SKM-1 treated with dmso at 0.1 percent for 144 hours (cell line): ENCODE measurements around the gene NAA25.

Experiments used
- DNase-seq: peaks from one replicate; lab custom pipeline; 2025; ENCODE audit not compliant: unreplicated experiment; lab: John Stamatoyannopoulos, UW

Gene NAA25

GRCh38 chr12:112108202-112109079, at the start of gene NAA25:
Gene NAA25, minus strand, starts transcription at chr12:112108783. Its CDS starts 10 bp downstream, at chr12:112108773.
- peak; percentile 36 for DNase-seq

GRCh38 chr12:112153893-112154219, 45.3 kb upstream of the NAA25 start:
- no peak for DNase-seq

- no peak for DNase-seq
Observed at GRCh38 chr12:112153181-112153892, 44.8 kb upstream of the NAA25 start.

- no peak for DNase-seq
Observed at GRCh38 chr12:112151766-112152541, 43.4 kb upstream of the NAA25 start.

- no peak for DNase-seq
Observed at GRCh38 chr12:112149596-112149995, 41.0 kb upstream of the NAA25 start.

- DNase-seq, result no peak
Observed at GRCh38 chr12:112148031-112148513, 39.5 kb upstream of the NAA25 start.

DNA sequence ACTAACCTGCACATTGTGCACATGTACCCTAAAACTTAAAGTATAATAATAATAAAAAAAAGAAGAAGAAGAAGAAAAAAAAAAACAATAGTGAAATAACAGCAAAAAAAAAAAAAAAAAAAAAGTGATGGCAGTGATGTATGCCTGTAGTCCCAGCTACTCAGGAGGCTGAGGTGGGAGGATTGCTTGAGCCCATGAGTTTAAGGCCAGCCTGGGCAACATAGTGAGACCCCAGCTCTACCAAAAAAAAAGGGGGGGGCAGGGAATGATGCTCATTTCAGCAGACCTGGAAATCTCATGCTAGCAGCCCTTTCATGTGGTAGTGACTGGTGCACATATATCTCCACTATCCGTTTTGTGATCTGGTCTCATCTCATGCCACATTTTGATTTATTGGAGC, 37.5 kb upstream of the NAA25 start:
- no peak for DNase-seq

- peak; percentile 48 for DNase-seq
Observed at GRCh38 chr12:112140728-112141127, 32.1 kb upstream of the NAA25 start.

DNA sequence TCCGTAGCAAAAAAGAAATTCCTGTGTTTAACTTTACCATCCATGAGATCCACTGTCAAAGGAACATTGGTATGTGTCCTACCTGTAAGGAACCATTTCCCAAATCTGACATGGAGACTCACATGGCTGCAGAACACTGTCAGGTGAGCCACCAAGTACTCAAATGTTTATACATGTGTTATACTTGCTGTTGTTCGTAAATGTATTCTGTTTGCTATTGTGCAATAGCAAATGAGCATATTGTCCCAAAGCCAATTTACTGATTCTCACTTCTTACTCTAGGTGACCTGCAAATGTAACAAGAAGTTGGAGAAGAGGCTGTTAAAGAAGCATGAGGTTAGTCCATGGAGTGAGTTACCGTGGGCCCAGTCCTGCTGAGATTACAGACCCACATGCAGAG, 26.1 kb upstream of the NAA25 start:
- DNase-seq, result no peak

- DNase-seq, result no peak
Observed at GRCh38 chr12:112133418-112133817, 24.8 kb upstream of the NAA25 start.

GRCh38 chr12:112131686-112132085, 23.1 kb upstream of the NAA25 start:
- DNase-seq, result no peak

- peak; percentile 0 for DNase-seq
Observed at GRCh38 chr12:112130441-112130998, 21.9 kb upstream of the NAA25 start.

- no peak for DNase-seq
Observed at GRCh38 chr12:112126911-112127310, 18.3 kb upstream of the NAA25 start.

GRCh38 chr12:112126000-112126438, 17.4 kb upstream of the NAA25 start:
- DNase-seq, result no peak

- peak; percentile 59 for DNase-seq
Observed at GRCh38 chr12:112125250-112125999, 16.8 kb upstream of the NAA25 start, which contains the start of gene TRAFD1. Gene TRAFD1, plus strand, starts transcription at chr12:112125560. Its CDS starts 4,963 bp downstream, at chr12:112130523.

DNA sequence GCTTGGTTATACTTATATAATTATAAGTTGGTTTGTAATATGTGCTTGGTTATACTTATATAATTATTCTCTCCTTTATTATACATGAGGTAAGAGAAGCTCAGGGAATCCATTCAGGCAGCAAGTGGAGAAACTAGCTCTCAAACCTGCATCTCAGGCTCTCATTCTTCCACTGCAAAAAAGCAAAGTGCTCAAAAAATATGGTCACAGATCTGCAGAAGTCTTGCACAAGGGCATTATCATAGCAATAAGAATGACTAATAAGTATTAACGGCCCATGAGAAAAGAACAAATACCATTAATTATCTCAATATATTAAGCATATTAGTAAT, 16.3 kb upstream of the NAA25 start:
- no peak for DNase-seq

DNA sequence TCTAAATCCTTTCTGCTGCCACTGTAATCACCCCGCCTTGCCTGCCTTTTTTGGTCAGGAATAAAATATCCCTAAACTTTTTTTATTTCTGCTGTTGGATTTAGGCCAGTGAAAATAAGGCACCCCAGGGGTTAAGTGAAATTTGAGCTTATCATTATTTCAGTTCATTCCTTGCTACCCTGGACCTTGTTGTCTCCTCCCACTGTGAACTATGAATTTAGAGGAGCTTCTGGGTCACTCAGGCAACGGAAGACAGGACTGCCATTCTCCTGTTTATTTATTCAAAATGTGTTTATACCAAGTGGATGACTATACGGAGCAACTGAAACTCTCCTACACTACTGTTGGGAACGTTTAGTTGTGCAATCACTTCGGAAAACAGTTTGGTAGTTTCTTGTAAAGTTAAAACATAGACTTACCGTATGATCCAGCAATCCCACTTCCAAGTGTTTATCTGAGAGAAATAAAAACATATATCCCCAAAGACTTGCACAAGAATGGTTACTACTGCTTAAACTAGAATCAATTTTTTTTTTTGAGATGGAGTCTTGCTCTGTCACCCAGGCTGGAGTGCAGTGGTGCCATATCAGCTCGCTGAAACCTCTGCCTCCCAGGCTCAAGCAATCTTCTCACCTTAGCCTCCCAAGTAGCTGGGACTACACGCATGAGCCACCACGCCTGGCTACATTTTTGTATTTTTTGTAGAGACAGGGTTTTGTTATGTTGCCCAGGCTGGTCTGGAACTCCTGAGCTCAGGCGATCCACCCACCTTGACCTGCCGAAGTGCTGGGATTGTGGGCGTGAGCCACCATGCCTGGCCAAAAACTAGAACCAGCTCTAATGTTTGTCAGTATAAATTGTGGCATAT, 14.5 kb upstream of the NAA25 start:
- no peak for DNase-seq

- no peak for DNase-seq
Observed at GRCh38 chr12:112121780-112122565, 13.4 kb upstream of the NAA25 start.

- no peak for DNase-seq
Observed at GRCh38 chr12:112117685-112118084, 9.1 kb upstream of the NAA25 start.
